ENCODE data around the gene WDR64.

WDR64 gene

DNA sequence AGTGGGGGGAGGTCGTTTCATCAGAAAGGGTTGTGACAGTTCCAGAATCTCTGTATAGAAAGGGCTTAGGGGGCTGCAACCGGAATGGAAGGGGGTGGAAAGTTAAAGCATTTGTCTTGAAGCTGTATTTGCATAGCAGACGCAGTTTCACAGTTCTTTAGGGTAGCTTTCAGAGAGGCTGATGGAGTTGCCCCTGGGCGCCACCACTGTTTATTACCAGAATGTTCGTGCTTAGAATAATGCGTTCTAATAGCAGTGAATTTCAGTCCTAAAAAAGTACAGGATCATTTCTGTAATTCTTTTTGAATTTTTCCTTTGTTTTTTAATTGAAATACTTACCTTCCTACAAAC lies 197.2 kb downstream of the WDR64 start:
- in situ Hi-C loops (cut with MboI; ENCODE audit: low sequenced_read_pairs), result loop anchor here (25.0 kb wide), 1 partner anchor 212 kb away; the partner anchor contains the start of genes CHML and OPN3

Data from hTERT RPE-1 (cell line).